HG03064 (cell line): ENCODE data around the gene VGLL4.

Experiments used
- ATAC-seq: cut with Tn5 transposase; IDR thresholded peaks from one replicate; pipeline ENCODE4 v1.9.1; 2021; ENCODE audit warnings: low read depth; ENCODE audit not compliant: unreplicated experiment

Gene VGLL4

DNA sequence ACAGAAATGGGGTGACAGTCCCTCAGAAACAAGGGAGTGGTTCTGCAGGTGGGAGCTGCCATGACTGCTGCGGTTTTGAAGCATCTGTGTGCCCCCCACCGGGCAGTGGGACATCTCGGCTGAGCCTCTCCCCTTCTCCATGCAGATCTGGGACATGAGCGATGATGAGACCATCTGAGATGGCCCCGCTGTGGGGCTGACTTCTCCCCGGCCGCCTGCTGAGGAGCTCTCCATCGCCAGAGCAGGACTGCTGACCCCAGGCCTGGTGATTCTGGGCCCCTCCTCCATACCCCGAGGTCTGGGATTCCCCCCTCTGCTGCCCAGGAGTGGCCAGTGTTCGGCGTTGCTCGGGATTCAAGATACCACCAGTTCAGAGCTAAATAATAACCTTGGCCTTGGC lies 89.0 kb downstream of the VGLL4 start:
- ATAC-seq, result no peak

- ATAC-seq, result no peak
Observed at GRCh38 chr3:11554236-11554610, 89.5 kb downstream of the VGLL4 start.

GRCh38 chr3:11553436-11554235 lies 90.1 kb downstream of the VGLL4 start:
- no peak for ATAC-seq

- ATAC-seq, result no peak
Observed at GRCh38 chr3:11552289-11553264, 91.1 kb downstream of the VGLL4 start.

DNA sequence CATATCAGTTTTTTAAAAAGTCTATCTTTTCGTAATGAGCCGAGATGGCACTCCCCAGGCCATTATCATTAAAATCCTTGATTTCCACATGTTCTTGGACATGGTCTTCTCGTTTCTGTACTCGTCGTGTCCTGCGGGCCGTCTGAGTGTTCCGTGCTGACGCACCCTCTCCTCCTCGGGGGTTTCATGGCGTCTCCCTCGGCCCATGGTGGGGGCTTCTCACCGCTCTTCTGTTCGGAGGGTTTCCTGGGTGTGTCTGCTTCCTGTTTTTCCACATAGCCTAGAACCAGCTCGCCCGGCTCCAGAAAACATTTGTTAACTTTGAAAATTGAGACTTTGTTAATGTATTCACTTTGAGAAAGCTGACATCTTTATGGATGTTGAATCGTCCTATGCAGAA lies 92.7 kb downstream of the VGLL4 start:
- no peak for ATAC-seq

- no peak for ATAC-seq
Observed at GRCh38 chr3:11549580-11550140, 94.1 kb downstream of the VGLL4 start.

GRCh38 chr3:11548721-11549131 lies 95.0 kb downstream of the VGLL4 start:
- ATAC-seq, result no peak

- no peak for ATAC-seq
Observed at GRCh38 chr3:11547498-11547897, 96.2 kb downstream of the VGLL4 start.

DNA sequence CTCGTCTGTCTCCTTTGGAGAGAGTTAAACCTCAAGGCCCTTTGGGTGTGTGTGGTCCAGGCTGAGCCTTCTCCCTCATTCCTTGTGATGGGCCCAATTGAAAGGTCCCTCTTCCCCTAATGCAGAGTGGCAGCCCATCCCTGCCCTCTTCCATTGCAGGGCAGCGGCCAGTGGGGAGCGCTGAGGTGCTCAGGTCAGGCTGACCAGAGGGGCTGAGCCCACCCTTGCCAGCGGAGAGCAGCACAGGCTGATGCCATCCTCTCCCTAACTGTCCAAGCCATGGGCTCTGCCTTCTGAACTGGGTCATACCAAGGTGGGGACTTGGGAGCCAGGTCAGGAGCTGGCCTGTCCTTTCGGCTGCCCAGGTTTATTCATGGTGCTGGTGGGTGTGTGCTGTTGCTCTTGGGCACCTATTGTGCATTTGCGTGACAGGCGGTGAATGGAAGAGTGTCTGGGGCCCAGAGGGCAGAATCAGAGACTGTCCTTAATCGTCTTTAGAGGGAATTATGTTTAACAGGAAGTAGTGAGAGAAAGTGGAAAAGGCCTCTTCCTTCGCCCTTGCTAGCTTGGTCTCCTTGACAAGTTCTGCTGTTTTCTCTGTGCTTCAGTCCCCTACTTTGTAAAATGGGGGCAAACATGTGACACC lies 96.9 kb downstream of the VGLL4 start:
- ATAC-seq, result no peak

DNA sequence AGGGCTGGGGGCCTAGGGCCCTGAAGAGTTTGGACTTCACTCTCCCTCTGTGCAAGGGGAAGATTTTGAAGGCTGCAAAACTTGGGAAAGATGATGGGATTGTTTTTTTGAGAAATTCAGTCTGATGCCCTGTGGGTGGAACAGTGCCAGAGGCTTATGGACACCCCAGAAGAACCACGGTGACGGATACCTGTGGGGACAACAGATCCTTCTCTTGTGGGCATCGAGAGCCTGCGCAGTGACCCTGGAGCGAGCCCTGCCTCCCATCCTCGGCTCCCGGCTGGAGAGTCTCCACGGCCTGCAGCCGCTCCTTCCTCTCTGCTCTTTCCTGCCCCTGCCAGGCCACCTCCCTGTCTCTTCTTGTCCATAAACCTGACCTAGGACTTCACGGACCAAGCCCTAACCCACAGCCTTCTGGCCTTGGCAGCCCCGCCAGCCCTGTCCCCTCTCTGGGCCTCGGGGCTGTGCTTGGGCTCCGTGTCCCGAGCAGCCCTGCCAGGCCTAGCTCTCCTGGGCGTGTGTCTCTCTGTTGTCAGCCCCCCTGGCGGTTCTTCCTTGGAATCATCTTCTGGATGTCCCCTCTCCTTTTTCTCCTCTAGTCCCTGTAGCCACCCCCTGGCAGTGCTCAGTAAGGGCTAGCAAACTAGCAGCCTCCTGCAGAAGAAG lies 98.4 kb downstream of the VGLL4 start:
- no peak for ATAC-seq

DNA sequence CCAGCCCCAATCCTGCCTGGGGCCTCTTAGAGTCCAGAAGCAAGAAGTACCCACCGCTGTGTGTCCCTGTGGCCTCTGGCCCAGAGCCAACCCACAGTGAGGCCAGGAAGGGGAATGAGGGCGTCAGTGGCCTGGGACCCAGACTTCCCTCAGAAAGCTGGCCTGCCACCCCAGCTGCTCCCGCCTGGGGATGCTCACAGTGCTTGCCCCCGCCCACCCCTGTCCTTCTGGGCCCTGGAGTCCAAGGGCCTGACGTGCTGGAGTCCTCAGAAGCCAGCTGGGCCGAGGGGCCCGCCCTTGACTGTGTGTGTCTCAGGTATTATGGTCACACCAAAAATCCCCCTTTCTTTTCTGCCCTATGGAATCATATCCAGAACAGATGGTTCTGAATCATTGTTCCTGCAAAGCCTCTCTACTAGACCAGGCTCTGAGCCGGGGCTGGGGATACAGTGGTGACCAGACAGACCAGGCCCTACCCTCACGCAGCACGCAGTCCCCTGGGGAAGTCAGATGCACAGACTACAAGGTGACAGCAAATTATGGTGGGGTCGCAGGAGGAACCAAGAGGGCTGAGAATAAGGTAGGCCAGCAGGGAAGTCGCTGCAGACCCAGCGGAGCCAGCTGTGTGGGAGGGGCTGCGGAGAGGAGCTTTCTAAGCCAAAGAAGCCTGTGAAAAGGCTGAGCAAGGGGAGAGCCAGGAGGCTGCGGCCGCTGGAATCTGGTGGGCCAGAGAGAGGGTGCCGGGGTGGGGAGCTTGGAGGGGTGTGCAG lies 99.1 kb downstream of the VGLL4 start:
- no peak for ATAC-seq

DNA sequence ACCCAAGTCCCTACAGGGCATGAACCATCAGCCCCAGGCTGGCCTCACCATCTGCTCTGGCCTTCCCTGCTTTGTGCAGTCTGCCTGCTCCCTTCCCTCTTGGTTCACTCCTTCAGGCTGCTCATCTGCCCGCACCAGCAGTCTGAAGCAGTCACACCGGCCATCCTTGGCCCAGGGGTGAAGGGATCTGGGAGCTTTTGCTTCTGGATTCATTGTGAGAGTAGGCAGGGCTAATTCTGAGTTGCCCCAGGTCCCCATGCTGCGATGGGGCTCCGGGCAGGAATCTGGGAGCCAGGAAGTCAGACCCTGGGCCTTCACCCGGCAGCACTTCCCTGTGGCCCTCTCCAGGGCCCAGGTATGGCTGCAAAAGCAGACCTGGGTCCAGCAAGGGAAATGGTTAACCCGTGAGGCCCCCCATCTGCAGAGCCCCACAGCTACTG lies 99.7 kb downstream of the VGLL4 start:
- no peak for ATAC-seq

DNA sequence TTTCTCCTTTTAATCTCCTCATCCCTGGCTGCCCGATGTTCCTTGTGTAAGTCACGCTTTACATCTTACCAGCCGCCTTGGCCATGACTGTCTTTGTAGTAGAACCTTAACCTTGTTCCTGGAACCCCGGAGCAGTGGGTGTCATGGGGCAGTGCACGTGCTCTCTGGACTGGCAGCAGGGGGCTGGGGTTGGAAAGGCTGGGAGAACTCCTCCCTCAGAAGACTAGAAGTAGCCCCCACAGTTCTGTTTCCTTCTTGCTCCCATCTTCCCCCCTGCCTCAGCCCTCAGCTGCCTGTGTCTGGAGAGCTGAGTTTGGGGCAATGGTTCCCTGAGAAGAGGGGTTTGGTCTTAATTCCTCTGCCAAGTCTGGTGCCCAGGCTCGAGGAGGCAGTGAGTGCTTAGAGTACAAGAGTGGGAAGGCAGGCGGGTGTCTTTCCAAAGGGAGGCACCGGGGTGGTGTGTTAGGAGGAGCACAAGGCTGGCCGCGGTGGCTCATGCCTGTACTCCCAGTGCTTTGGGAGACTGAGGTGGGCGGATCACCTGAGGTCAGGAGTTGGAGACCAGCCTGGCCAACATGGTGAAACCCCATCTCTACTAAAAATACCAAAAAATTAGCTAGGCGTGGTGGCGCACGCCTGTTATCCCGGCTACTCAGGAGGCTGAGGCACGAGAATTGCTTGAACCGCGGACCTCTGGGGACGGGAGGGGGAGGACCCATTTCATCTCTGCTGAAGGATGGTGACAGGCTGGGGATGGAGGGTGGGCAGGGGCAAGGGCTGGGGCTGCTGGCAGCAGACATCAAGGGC lies 100.4 kb downstream of the VGLL4 start:
- ATAC-seq, result no peak

DNA sequence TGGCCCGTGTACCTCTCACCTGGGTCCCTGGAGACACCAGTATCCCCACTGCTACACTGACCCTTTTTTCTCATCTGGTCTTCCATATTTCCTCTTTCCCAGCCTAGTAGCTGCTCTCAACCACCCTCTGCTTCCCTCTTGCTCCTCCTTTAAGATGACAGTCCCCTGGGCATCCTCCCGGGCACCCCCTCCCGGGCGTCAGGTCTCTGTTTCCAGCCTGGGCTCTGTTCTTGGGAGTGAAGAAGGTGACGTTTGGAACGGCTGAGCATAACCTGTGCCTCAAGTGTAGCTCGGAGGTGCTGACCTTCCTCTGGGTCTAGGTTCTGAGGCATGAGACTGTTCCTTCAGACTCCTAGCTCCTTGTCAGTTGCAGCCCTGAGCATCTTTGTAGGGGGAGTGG lies 101.2 kb downstream of the VGLL4 start:
- ATAC-seq, result no peak

GRCh38 chr3:11541321-11542303 lies 102.1 kb downstream of the VGLL4 start:
- ATAC-seq, result no peak

DNA sequence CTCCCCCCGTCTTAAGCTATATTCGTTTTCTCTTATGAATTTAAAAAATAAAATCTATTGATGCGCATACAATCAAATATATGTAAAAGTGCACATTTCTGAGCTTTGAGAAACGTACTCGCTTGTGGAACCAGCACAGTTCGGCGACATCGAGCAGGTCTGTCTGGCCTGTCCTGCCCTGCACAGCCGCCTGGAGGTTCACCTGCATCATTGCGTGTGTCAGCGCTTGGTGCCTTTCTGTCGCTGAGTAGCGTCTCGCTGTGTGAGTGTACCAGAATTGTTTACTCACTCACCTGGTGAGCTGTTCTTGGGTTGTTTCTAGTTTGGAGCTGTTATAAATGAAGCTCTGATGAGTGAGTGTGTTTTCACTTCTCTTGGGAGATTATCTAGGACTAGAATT lies 104.0 kb downstream of the VGLL4 start:
- no peak for ATAC-seq

GRCh38 chr3:11539218-11539617 lies 104.5 kb downstream of the VGLL4 start:
- no peak for ATAC-seq
